GM18951 (cell line): Measurements from ENCODE around the gene PIK3IP1.

ENCODE experiments used
- POLR2A ChIP-seq: IDR thresholded peaks from 4 replicates; pipeline ENCODE4 v1.6.1; 2011; ENCODE audit warnings: mild to moderate bottlenecking; ENCODE audit not compliant: insufficient read length, insufficient read depth; ENCODE audit errors: extremely low read depth
- in situ Hi-C: fragments of 300-500 bp; cut with MboI; formaldehyde crosslinking; loops from one replicate; pipeline ENCODE4 v1.12.0; 2022; ENCODE audit warnings: low sequenced_read_pairs, mixed read lengths, inconsistent platforms; ENCODE audit not compliant: unreplicated experiment

Gene PIK3IP1, protein sequence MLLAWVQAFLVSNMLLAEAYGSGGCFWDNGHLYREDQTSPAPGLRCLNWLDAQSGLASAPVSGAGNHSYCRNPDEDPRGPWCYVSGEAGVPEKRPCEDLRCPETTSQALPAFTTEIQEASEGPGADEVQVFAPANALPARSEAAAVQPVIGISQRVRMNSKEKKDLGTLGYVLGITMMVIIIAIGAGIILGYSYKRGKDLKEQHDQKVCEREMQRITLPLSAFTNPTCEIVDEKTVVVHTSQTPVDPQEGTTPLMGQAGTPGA

DNA sequence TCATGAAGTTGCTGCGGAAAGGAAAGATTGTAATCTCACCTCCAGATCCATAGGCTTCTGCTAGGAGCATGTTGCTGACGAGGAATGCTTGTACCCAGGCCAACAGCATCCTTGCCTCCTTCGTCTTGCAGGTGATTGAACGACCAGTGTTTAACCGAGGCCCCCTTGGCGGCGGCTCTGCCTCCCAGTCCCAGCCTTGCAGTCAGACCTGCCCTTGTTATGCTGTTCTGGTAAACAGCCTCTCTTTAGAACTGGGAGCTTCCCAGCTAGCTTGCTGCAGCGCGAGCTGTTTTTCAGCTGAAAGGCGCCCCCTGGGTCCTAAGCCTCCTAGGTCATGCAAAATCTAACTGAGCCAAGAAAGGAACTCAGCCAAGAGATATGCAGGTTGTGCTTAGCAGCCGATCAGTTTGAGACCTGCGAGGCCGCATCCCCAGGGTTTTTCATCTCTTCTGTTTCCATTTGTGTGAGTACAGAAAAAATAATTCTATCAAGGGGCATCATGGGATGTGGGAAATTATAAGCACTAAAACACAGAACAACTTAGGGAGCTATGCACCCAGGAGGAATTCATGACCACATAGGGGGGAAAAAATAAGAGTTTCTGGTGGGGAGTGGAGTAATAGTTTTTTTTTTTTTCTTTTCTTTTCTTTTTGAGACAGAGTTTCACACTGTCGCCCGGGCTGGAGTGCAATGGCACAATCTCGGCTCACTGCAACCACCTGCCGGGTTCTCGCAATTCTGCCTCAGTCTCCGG, at the start of gene PIK3IP1:
Gene PIK3IP1, minus strand, starts transcription at position 253 of the 754 bp plus-strand sequence. Its CDS starts 144 bp downstream, at position 109.
- no peak for TF ChIP-seq POLR2A
- in situ Hi-C loops: no loop called here

DNA sequence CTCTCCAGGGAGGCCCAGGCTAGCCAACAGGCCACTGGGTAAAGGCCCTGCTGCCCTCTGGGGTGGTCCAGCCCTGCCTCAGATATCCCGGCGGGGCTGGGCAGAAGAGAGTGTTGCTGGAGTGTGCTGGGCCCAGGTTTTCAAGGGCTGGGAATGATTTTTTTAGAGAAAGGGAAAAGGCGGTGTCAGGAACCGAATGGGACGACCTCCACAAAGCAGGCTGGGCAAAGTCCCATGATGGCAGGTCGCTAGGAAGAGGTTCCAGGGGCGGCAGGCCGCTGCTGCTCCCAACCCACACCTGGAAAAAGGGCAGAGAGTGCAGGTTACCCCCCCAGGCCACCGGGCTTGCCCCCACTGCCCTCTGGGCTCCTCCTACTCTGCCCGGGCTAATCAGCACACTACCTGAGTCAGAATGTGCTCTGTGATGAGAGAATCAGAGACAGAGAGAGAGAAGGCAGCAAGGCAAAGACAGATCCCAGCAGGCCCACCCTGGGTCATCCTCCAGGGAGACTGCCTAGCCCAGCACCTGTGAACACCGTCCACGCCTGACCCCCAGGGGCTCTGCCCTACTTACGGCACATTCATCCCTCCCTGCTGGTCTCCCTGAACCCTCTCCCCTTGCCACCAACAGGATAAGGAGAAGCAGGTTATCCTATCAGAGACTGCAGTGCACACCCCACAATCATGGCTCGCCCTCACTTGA, 49.2 kb upstream of the PIK3IP1 start:
- in situ Hi-C loops: no loop called here

DNA sequence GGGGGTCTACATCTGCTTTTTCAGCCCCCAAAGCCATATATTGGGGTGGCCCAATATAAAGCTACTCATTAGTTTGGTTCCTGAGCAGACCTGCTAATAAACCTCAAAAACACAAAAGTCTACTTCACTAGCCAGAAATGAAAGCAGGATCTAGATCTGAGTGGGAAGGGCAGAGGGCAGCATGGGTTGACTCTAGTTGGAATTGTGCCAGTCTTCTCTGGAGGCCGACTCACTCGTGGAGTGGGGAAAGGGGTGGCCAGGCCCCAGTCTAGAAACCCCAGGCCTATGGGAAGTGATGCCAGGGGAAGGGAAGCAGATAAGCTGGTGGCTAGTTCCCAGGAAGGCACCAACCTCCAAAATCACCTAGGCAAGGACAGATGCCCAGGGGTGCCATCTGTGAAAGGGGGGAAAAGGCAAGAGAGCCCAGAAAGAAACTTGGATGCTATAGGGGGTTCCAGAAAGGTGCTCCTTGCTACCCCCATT, 48.5 kb upstream of the PIK3IP1 start:
- TF ChIP-seq POLR2A: no peak
- in situ Hi-C loops: no loop called here

More for the DNA sequence above, 49.2 kb upstream of the PIK3IP1 start:
- no peak for TF ChIP-seq POLR2A

DNA sequence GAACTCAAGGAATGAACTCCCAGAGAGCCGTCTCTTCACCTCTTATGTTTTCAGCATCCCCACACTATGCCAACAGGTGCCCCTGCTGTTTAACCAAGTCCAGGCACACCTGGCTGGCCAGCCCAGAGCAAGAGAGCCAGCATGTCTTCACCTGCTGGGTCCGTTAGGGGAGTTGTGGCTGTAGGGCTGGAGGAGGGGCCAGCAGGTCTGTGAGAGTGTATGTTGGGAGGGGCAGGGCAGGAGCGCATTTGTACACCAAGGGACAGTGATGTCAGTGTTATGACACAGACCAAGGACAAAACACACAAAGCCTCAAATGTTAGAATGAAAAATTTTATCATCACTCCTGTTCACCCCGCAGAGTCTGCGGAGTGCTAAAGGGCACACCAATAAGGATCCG, 48.1 kb upstream of the PIK3IP1 start:
- in situ Hi-C loops: no loop called here
- no peak for TF ChIP-seq POLR2A

DNA sequence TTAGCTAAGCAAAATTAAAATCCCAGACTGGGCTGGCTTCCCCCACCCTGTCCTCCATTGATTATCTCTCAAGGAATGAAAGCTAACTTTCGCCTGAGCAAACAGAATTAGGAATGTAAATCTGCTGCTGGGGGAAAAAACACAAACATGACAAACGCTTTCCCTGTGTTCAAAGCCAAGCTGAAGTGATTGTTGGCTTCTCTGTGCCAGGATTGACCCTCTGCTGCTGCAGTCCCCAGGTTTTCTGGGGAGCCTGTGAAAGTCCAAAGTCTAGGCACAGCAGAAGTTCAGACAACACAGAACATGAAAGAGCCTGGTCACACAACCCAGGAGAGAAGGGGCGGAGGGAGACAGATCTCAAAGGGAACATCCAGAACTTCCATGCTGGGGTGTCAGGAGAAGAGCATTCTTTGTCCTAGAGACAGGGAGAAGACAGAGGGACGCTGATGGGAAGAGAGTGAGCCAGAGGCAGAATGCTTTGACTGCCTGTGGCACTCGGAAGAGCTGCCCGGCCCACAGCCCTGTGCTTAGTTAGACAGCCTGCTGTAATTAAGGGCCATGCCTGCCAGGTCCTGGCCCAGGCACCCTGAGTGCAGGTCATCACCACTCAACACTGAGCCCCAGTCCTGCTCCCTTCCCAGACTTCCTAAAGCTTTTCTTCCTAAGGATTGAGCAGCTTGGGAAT, 47.0 kb upstream of the PIK3IP1 start:
- TF ChIP-seq POLR2A: no peak
- in situ Hi-C loops: no loop called here

DNA sequence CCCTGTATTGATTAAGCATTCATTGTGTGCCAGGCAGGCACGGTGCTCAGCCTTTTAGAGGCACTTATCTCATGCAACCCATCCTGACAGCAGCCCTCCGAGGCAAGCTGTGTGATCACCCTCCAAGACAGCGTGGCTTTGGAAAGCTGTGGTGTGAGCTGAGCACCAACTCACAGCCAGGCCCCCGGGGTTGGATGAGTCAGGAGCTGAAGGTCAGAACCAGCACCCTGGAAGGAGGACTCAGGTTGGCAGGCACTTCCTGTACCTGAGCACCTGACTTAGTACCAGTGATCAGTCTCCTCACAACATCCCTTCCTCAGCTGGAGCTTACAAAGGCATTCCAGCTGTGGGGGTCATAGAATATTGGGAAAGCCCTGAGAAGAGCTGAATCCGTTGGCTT, 44.9 kb upstream of the PIK3IP1 start:
- no peak for TF ChIP-seq POLR2A
- in situ Hi-C loops: no loop called here

DNA sequence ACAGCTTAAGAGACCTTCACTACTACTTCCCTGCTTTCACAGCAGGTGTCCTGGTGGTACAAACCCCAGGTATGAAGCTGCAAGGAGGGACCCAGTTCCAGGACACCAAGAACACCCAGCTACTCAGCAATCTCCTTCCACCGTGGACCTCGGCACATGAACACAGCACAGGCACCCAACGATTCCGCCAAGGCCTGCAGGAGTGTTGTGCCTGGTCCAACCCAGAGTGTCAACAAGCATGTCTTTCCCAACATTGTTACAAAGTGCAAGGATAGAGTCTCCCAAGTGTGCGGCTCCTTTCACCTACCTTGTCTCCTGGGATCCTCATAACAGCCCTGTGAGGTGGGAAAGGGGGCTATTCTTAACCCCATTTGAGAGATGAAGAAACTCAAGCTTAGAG, 42.0 kb upstream of the PIK3IP1 start:
- TF ChIP-seq POLR2A: no peak
- in situ Hi-C loops: no loop called here

DNA sequence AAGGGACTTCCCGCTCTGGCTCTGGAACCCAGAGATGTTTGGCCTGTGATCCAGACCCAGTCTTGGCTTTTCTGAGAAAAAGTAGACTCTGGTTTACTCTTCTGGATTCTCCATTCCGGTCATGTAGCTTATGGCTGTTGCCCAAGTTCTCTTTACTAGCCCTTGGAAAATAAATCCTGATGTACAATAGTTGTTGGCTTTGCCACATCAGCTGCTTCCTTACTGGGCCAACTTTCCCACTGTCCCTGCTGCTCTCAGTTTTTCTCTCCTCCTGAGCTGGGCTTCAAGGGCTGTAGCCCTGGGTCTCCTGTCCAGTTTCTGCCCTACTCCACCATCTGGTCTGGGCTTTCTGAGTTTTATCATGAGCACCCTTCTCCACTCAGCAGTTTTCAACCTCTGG, 41.4 kb upstream of the PIK3IP1 start:
- no peak for TF ChIP-seq POLR2A
- in situ Hi-C loops: no loop called here

DNA sequence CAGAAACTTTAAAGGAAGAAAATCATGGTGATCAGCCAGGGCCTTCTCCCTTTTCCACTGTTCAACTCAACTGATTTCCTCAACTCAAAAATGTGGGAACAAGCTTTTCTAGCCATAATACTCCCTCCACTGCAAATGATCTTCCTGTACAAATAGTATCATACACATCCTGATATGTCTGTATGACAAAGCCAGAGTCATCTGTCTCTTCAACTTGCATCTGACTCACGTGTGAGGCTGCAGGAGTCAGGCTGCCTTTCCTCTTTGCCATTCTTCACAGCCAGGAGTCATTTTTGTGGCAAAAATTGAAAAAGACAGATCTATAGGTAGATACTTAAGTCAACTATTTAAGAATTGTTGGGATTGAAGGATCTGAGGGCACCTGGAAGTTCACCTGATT, 40.6 kb upstream of the PIK3IP1 start:
- in situ Hi-C loops: no loop called here
- no peak for TF ChIP-seq POLR2A

DNA sequence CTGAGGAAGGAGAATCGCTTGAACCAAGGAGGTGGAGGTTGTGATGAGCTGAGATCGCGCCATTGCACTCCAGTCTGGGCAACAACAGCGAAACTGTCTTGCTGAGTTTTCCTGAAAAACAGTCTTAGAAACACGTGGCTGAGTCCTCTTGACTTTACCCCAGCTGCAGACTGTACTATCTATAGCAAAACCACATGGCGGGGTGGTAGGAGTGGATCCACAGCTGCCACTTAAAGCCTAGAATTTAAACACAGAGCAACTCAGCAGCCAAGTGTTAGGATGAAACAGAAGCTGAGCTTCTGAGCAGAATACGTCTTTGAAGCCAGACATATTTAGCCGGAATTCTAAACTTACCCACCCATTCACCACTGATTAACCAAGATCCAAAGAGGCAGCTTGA, 39.7 kb upstream of the PIK3IP1 start:
- TF ChIP-seq POLR2A: no peak
- in situ Hi-C loops: no loop called here

DNA sequence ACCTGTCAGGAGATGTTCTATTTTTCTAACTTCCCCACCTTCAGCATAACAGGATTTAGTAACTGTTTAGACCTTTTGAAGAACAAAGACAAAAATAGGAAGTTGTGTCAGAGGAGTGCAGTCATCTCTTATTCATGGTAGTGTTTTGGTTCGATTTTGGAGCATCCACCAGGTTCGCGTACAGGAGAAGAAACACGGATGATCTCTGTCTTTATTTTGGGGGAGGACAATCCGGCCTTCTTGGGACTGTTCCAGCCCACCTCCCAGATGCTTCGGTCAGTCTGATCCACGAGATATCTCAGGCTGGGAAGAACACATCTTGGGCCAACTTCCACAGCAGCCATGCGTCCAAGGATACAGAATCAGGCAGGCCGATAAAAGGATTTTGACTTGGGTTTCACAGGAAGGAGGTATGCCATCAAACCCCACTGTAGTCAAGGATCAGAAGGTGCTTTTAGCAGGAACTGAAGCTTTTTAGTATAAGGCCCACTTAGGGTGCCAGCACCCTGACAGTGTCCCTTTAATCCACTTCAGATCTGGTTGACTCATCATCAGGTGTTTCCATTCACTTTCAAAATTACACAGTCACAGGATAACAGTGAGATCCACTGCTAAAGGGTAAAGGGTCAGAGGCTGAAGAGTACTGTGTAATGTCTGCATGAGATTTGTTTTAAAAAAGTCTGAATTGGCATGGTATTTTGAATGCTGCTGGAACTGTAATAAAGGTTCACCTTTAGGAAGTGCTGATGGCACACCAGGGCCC, 37.3 kb upstream of the PIK3IP1 start:
- no peak for TF ChIP-seq POLR2A
- in situ Hi-C loops: no loop called here

DNA sequence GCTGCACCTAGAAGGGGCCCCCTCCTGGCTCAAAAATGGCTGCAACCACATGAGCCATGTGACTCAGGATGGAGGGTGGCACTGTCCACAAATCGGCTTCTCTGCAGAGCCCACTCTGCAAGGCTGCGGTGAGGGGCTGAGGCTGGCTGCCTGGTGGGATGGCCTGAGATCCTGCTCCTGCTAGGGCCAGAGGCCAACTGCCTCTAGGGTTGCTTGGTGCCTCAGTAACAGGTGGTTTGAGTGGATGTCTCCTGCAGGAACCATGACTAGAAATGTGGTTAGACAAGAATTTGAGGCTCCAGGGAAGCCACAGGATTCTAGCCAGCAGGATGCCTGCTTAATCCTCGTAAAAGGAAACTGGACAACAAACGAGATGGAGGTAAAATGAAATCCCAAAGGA, 36.7 kb upstream of the PIK3IP1 start:
- in situ Hi-C loops: no loop called here
- TF ChIP-seq POLR2A: no peak

DNA sequence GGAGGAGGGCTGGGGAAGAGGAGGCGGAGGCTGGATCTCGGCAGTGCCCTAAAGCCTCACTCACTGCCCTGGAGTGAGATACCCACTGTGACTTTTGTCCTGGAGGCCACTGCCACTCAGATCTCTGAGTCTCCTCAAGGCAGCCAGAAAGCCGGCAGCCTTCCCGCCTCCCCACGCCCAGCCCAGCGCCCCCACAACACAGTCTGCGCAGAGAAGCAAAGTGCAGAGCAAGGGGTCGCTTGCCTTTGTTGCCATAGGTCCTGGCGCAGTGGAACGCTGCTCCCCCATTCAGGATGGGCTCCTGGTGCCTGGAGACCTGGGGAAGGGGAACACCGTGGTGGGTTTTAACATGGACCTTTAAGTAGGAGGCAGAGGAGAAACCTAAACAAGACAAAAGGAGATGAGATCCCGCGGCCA, 36.3 kb upstream of the PIK3IP1 start:
- in situ Hi-C loops: no loop called here
- no peak for TF ChIP-seq POLR2A
